GM18517 (cell line): ENCODE measurements around the gene ESRRA.

Source experiments
- ATAC-seq: cut with Tn5 transposase; IDR thresholded peaks from one replicate; pipeline ENCODE4 v1.9.1; 2021; ENCODE audit warnings: mild to moderate bottlenecking, moderate library complexity; ENCODE audit not compliant: unreplicated experiment

ESRRA gene

GRCh38 chr11:64364435-64364834 is 59.1 kb downstream of the ESRRA start:
- no peak for ATAC-seq

GRCh38 chr11:64364911-64365310 is 59.6 kb downstream of the ESRRA start:
- ATAC-seq: no peak
